Common myeloid progenitor, CD34-positive (primary cell): ENCODE results near the gene ECM1.

Source experiments
- CTCF ChIA-PET: fragments of 350-600 bp; sonication (Branson Sonifier 250); formaldehyde crosslinking; loops from one replicate; lab custom pipeline; 2021; ENCODE audit warnings: antibody characterized with exemption; lab: Charles Lee
- POLR2A ChIA-PET: fragments of 350-600 bp; sonication (Branson Sonifier 250); formaldehyde crosslinking; loops from one replicate; lab custom pipeline; 2021; ENCODE audit warnings: antibody characterized with exemption; lab: Charles Lee
- DNase-seq, 3 donors: peaks; one replicate each; pipeline versions ENCODE4 v3.0.0 to v3.0.0-alpha.2; 2013
- H3K27ac ChIP-seq, 2 experiments: 1 replicate in 1 of 2; 2 replicates in 1 of 2; pipeline ENCODE4 v1.7.0; 2013; ENCODE audit warnings: inconsistent platforms in 2 of 2, low read length in 2 of 2, mild to moderate bottlenecking in 2 of 2, low read depth in 1 of 2, moderate library complexity in 1 of 2; ENCODE audit not compliant: severe bottlenecking in 2 of 2, insufficient read depth in 1 of 2, poor library complexity in 1 of 2
- H3K27me3 ChIP-seq, 5 experiments: replicated peaks in 2 of 5; 1 replicate in 3 of 5; 2 replicates in 2 of 5; pipeline versions ENCODE4 v1.6.1 to v1.7.0; 2013; ENCODE audit warnings: low read length in 4 of 5, mild to moderate bottlenecking in 2 of 5, moderate library complexity in 2 of 5, inconsistent platforms in 1 of 5; ENCODE audit not compliant: insufficient read depth in 5 of 5, control insufficient read depth in 4 of 5
- H3K36me3 ChIP-seq, 4 experiments: 1 replicate in 2 of 4; 2 replicates in 2 of 4; pipeline versions ENCODE4 v1.6.1 to v1.7.0; 2013; ENCODE audit warnings: low read length in 3 of 4, control low read depth in 1 of 4, mild to moderate bottlenecking in 1 of 4; ENCODE audit not compliant: control insufficient read depth in 4 of 4, insufficient read depth in 4 of 4
- H3K4me1 ChIP-seq, 4 experiments: 1 replicate in 3 of 4; 2 replicates in 1 of 4; pipeline versions ENCODE4 v1.6.1 to v1.7.1; 2013; ENCODE audit warnings: low read length in 3 of 4, mild to moderate bottlenecking in 3 of 4, control low read depth in 1 of 4, inconsistent platforms in 1 of 4, moderate library complexity in 1 of 4; ENCODE audit not compliant: control insufficient read depth in 4 of 4, insufficient read depth in 4 of 4; ENCODE audit errors: control extremely low read depth in 1 of 4
- H3K4me3 ChIP-seq, 7 experiments: 1 replicate in 4 of 7; 2 replicates in 3 of 7; pipeline versions ENCODE4 v1.5.1 to v1.7.0; 2013; ENCODE audit warnings: mild to moderate bottlenecking in 7 of 7, low read length in 6 of 7, moderate library complexity in 6 of 7, inconsistent platforms in 2 of 7, low read depth in 2 of 7, control low read depth in 1 of 7; ENCODE audit not compliant: insufficient read depth in 4 of 7, control insufficient read depth in 1 of 7; ENCODE audit errors: extremely low read depth in 1 of 7
- H3K9me3 ChIP-seq, 5 experiments: 1 replicate in 4 of 5; 2 replicates in 1 of 5; pipeline versions ENCODE4 v1.6.1 to v1.7.1; 2013; ENCODE audit warnings: low read length in 4 of 5, mild to moderate bottlenecking in 2 of 5, inconsistent platforms in 1 of 5, low read depth in 1 of 5, moderate library complexity in 1 of 5; ENCODE audit not compliant: control insufficient read depth in 4 of 5, insufficient read depth in 2 of 5; ENCODE audit errors: control extremely low read depth in 1 of 5
- WGBS: methylation state at CpG from one replicate; pipeline ENCODE4 v1.1.5; 2013; ENCODE audit not compliant: insufficient coverage; 5-methylcytosine and 5-hydroxymethylcytosine counted together

ECM1 gene

DNA sequence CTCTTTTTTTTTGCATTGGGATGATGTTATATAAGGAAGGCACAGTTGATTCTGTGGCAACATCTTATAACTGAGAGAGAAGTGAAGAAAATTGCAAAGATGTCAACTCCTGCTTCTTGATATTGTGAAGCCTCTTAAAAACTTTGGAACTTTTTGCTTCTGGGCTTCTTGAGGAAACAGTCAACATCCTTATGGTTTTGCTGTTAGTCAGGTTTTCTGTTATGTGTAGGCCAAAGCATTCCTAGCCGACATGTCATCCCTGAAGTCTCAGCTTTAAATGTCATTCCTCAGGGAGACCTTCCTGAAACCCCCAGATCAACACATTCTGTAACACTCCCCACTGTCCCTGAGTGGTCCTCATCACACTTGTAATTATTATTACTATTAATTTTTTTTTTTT, 20.3 kb downstream of the ECM1 start:
- CTCF ChIA-PET = interaction anchor here (1.3 to 7.1 kb wide), 2 partner anchors 12 to 63 kb away, joined by 3 to 38 read pairs; partner anchors contain the start of gene FALEC
- Histone ChIP-seq H3K9me3 (no peaks in the 10 kb centered on the region), H3K27ac (no peak overlapping the region), H3K4me1 (no peaks in the 10 kb centered on the region), H3K4me3 (no peak overlapping the region), H3K27me3 (no peaks in the 10 kb centered on the region), H3K36me3 (no peaks in the 10 kb centered on the region)
- WGBS = 100% methylated on average over 1 of the region's 1 CpG
- POLR2A ChIA-PET = no interaction called here
- DNase-seq = no peak

- WGBS = 84% methylated on average over 3 of the region's 4 CpGs
- ChIA-PET CTCF (interaction anchor here (1.1 to 7.1 kb wide), 2 partner anchors 8 to 13 kb away, joined by 3 to 38 read pairs; partner anchors contain the start of gene FALEC), POLR2A (no interaction called here)
- Histone ChIP-seq H3K4me3 (no peak overlapping the region), H3K36me3 (no peaks in the 10 kb centered on the region), H3K27ac (no peak overlapping the region), H3K9me3 (no peaks in the 10 kb centered on the region), H3K4me1 (no peaks in the 10 kb centered on the region), H3K27me3 (no peaks in the 10 kb centered on the region)
- DNase-seq = no peak
Observed at GRCh38 chr1:150529017-150529416, 21.1 kb downstream of the ECM1 start.

- no peak overlapping the region for H3K27ac ChIP-seq
- no peaks in the 10 kb centered on the region for H3K36me3 ChIP-seq
- H3K9me3 ChIP-seq = no peaks in the 10 kb centered on the region
- POLR2A ChIA-PET = no interaction called here
- DNase-seq = no peak
- CTCF ChIA-PET = interaction anchor here (0.8 to 7.1 kb wide), 7 partner anchors 14 to 89 kb away, joined by 3 to 38 read pairs (median 5); partner anchors contain the start of genes ADAMTSL4 and FALEC
- WGBS = 95% methylated on average over 14 of the region's 14 CpGs
- no peaks in the 10 kb centered on the region for H3K27me3 ChIP-seq
- no peak overlapping the region for H3K4me3 ChIP-seq
- no peaks in the 10 kb centered on the region for H3K4me1 ChIP-seq
Observed at GRCh38 chr1:150530491-150531159, 22.7 kb downstream of the ECM1 start.

GRCh38 chr1:150532860-150533259, 25.0 kb downstream of the ECM1 start:
- no peaks in the 10 kb centered on the region for H3K27me3 ChIP-seq
- H3K27ac ChIP-seq = no peak overlapping the region
- DNase-seq = no peak
- no peaks in the 10 kb centered on the region for H3K9me3 ChIP-seq
- ChIA-PET CTCF (interaction anchor here (0.6 to 7.1 kb wide), 14 partner anchors 9 to 282 kb away, joined by 3 to 38 read pairs (median 3); partner anchors contain the start of gene FALEC), POLR2A (no interaction called here)
- no peak overlapping the region for H3K4me3 ChIP-seq
- no peaks in the 10 kb centered on the region for H3K36me3 ChIP-seq
- no peaks in the 10 kb centered on the region for H3K4me1 ChIP-seq
- WGBS = 75% methylated on average over 5 of the region's 5 CpGs

- H3K27ac ChIP-seq = no peak overlapping the region
- peaks cover 0 to 8% (median 0%) of the 10 kb centered on the region in 4 experiments for H3K4me1 ChIP-seq
Observed at GRCh38 chr1:150534002-150534401, 26.1 kb downstream of the ECM1 start.

DNA sequence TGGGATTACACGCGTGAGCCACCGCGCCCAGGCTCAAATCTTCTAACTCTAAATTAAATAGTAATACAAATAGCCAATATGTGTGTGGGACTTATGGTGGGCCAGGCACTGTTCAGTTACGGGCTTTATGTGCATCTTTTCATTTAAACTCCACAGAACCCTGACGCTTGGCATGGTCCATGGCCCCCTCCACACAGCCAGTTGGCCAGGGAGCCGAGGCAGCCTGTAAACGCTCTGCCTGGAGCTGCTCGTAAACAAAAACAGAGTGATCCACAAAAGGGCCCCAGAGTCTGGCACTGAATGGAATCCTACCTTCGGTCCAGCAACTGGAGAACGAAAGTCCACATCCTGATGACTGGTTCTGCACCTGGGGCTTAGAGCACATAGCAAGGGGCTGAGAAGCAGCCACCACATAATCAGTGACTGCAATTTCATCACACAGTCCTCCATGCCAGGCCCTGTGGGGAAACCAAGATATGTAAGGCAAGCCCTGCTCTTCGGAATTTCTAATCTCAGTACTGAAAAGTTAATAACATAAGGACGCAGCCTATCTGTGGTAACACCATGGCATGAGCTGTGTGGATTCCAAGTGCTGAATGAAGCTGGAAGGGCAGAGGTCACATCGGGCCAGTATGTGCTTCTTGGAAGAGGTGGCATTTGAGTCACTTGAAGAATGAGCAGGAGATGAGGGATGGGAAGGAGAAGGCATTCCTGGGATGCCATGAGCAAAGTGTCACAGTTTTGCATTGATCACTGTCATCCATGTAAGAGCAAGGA, 27.8 kb downstream of the ECM1 start:
- Histone ChIP-seq H3K4me3 (no peak overlapping the region), H3K36me3 (no peaks in the 10 kb centered on the region), H3K4me1 (peaks cover 0 to 8% (median 0%) of the 10 kb centered on the region in 4 experiments), H3K9me3 (no peaks in the 10 kb centered on the region), H3K27me3 (no peaks in the 10 kb centered on the region), H3K27ac (no peak overlapping the region)
- WGBS = 97% methylated on average over 10 of the region's 14 CpGs
- no peak for DNase-seq
- POLR2A ChIA-PET = no interaction called here
- CTCF ChIA-PET = interaction anchor here (1.3 to 2.4 kb wide), 3 partner anchors 10 to 30 kb away, joined by 3 to 14 read pairs (median 4); partner anchors contain the start of gene FALEC

More at GRCh38 chr1:150534002-150534401, 26.1 kb downstream of the ECM1 start:
- 95% methylated on average over 6 of the region's 6 CpGs for WGBS
- CTCF ChIA-PET = interaction anchor here (0.6 to 1.6 kb wide), 3 partner anchors 10 to 70 kb away, joined by 3 to 7 read pairs (median 6); no protein-coding TSS in a partner anchor
- POLR2A ChIA-PET = no interaction called here
- no peak overlapping the region for H3K4me3 ChIP-seq
- DNase-seq = no peak
- H3K27me3 ChIP-seq = no peaks in the 10 kb centered on the region
- H3K36me3 ChIP-seq = no peaks in the 10 kb centered on the region
- H3K9me3 ChIP-seq = no peaks in the 10 kb centered on the region
